DND-41 (cell line): Measurements from ENCODE around the gene NRROS.

ENCODE experiments used
- CTCF ChIP-seq: IDR thresholded peaks from 2 replicates; pipeline ENCODE4 v1.5.1; 2012; ENCODE audit warnings: borderline replicate concordance, low read length, moderate library complexity, mild to moderate bottlenecking; ENCODE audit not compliant: poor library complexity, severe bottlenecking; ENCODE audit errors: extremely low read depth
- EZH2 ChIP-seq: IDR thresholded peaks from 3 replicates; pipeline ENCODE4 v1.6.1; 2012; ENCODE audit warnings: borderline replicate concordance, low read depth, mild to moderate bottlenecking, moderate library complexity, low read length, inconsistent platforms; ENCODE audit not compliant: severe bottlenecking

GRCh38 chr3:196666001-196666867 is 26.7 kb downstream of the NRROS start:
- TF ChIP-seq CTCF = no peak
- TF ChIP-seq EZH2 = no peak
